Activated CD8-positive, alpha-beta T cell treated with anti-CD3 and anti-CD28 coated beads for 36 hours (primary cell): ENCODE results near the gene PEX16. TPM values are rescaled to one million over a fixed set of nuclear protein-coding genes. Genes with fewer than 3 reads are reported as not detected.

Experiments
- ATAC-seq: fragments of 200-7000 bp; cut with Tn5 transposase; one replicate; pipeline ENCODE4 v1.10.0; 2021; ENCODE audit warnings: mild to moderate bottlenecking, moderate library complexity
- CTCF ChIA-PET: fragments of 350-600 bp; sonication (Branson Sonifier 250); formaldehyde crosslinking; loops from one replicate; lab custom pipeline; 2021; ENCODE audit warnings: antibody characterized with exemption; lab: Charles Lee
- POLR2A ChIA-PET: fragments of 350-600 bp; sonication (Branson Sonifier 250); formaldehyde crosslinking; loops from one replicate; lab custom pipeline; 2021; ENCODE audit warnings: antibody characterized with exemption; lab: Charles Lee
- DNase-seq: peaks from one replicate; pipeline ENCODE4 v3.0.0-alpha.2; 2020
- H3K27ac Mint-ChIP-seq: one replicate; pipeline ENCODE4 v1.8.0; 2021; ENCODE audit warnings: mild to moderate bottlenecking, mixed read lengths
- H3K27me3 Mint-ChIP-seq: one replicate; pipeline ENCODE4 v1.8.0; 2021; ENCODE audit warnings: mixed read lengths
- H3K36me3 Mint-ChIP-seq: one replicate; pipeline ENCODE4 v1.8.0; 2021; ENCODE audit warnings: low read depth, mixed read lengths
- H3K4me1 Mint-ChIP-seq: one replicate; pipeline ENCODE4 v1.8.0; 2021; ENCODE audit warnings: low read depth, mixed read lengths
- H3K4me3 Mint-ChIP-seq: one replicate; pipeline ENCODE4 v1.8.0; 2021; ENCODE audit warnings: mild to moderate bottlenecking, moderate library complexity, mixed read lengths
- H3K9me3 Mint-ChIP-seq: one replicate; pipeline ENCODE4 v1.8.0; 2021; ENCODE audit warnings: mixed read lengths
- CTCF ChIP-seq: fragments of 200-600 bp; IDR thresholded peaks from one replicate; pipeline ENCODE4 v1.8.0; 2022; ENCODE audit warnings: antibody characterized with exemption, mild to moderate bottlenecking
- intact Hi-C: fragments of 100-400 bp; cut with micrococcal nuclease; formaldehyde crosslinking; loops from one replicate; pipeline ENCODE4 v1.10.0; 2022
- total RNA-seq, 2 experiments: library from RNA; stranded (reverse); gene quantifications; one replicate each; pipeline ENCODE4 v1.2.3, GENCODE V29; 2021

PEX16 gene
- total RNA-seq, 2 experiments from 2014 or later, result 34.4 to 35.2 TPM

GRCh38 chr11:45926536-45927331, 9.1 kb upstream of the PEX16 start:
- H3K4me1 Mint-ChIP-seq, result peaks cover 28% of the 10 kb centered on the region
- H3K9me3 Mint-ChIP-seq, result no peaks in the 10 kb centered on the region
- peaks cover 3% of the 10 kb centered on the region for H3K27me3 Mint-ChIP-seq
- no peak for TF ChIP-seq CTCF
- intact Hi-C loops, result no loop called here
- peak overlapping the region; percentile 27 for H3K27ac Mint-ChIP-seq
- no peak overlapping the region for H3K4me3 Mint-ChIP-seq
- H3K36me3 Mint-ChIP-seq, result no peaks in the 10 kb centered on the region
- no peak for DNase-seq
- CTCF ChIA-PET, result interaction anchor here (1.0 kb wide), 1 partner anchor 80 kb away, joined by 3 read pairs; no protein-coding TSS in a partner anchor
- ATAC-seq, result no peak
- POLR2A ChIA-PET, result interaction anchor here (1.1 kb wide), 1 partner anchor 9 kb away, joined by 3 read pairs; the partner anchor contains the start of gene PEX16

GRCh38 chr11:45926001-45926401, 8.3 kb upstream of the PEX16 start:
- Mint-ChIP-seq H3K4me1 (peaks cover 29% of the 10 kb centered on the region), H3K27me3 (peaks cover 5% of the 10 kb centered on the region), H3K9me3 (no peaks in the 10 kb centered on the region), H3K36me3 (no peaks in the 10 kb centered on the region), H3K27ac (no peak overlapping the region), H3K4me3 (no peak overlapping the region)
- intact Hi-C loops, result no loop called here
- CTCF ChIA-PET, result interaction anchor here (0.5 kb wide), 1 partner anchor 426 kb away, joined by 3 read pairs; no protein-coding TSS in a partner anchor
- ATAC-seq (no peak), DNase-seq (no peak)
- POLR2A ChIA-PET, result interaction anchor here (0.5 kb wide), 1 partner anchor 842 kb away, joined by 3 read pairs; no protein-coding TSS in a partner anchor
- no peak for TF ChIP-seq CTCF

- peaks cover 25% of the 10 kb centered on the region for H3K4me1 Mint-ChIP-seq
- DNase-seq, result no peak
- TF ChIP-seq CTCF, result no peak
- POLR2A ChIA-PET, result interaction anchor here (0.5 kb wide), 1 partner anchor 842 kb away, joined by 3 read pairs; no protein-coding TSS in a partner anchor
- no peak for ATAC-seq
- CTCF ChIA-PET, result interaction anchor here (0.5 to 1.1 kb wide), 2 partner anchors 52 to 426 kb away, joined by 3 read pairs; no protein-coding TSS in a partner anchor
- H3K4me3 Mint-ChIP-seq, result no peak overlapping the region
- H3K27ac Mint-ChIP-seq, result no peak overlapping the region
- intact Hi-C loops, result no loop called here
- H3K27me3 Mint-ChIP-seq, result peaks cover 5% of the 10 kb centered on the region
- H3K36me3 Mint-ChIP-seq, result no peaks in the 10 kb centered on the region
- no peaks in the 10 kb centered on the region for H3K9me3 Mint-ChIP-seq
Measured at GRCh38 chr11:45925550-45925949, 7.9 kb upstream of the PEX16 start.

GRCh38 chr11:45924927-45925326, 7.2 kb upstream of the PEX16 start:
- no peaks in the 10 kb centered on the region for H3K9me3 Mint-ChIP-seq
- no peak overlapping the region for H3K4me3 Mint-ChIP-seq
- H3K4me1 Mint-ChIP-seq, result peaks cover 19% of the 10 kb centered on the region
- peaks cover 5% of the 10 kb centered on the region for H3K27me3 Mint-ChIP-seq
- DNase-seq (no peak), ATAC-seq (no peak)
- intact Hi-C loops, result no loop called here
- no peak overlapping the region for H3K27ac Mint-ChIP-seq
- ChIA-PET POLR2A (no interaction called here), CTCF (interaction anchor here (1.1 kb wide), 1 partner anchor 52 kb away, joined by 3 read pairs; no protein-coding TSS in a partner anchor)
- no peak for TF ChIP-seq CTCF
- H3K36me3 Mint-ChIP-seq, result no peaks in the 10 kb centered on the region
